Right ventricle myocardium superior (tissue), 1 donor: ENCODE results near the gene MYH10. TPM values are rescaled to one million over a fixed set of nuclear protein-coding genes. Genes with fewer than 3 reads are reported as not detected.

Experiments used
- ATAC-seq: fragments of 200-7000 bp; cut with Tn5 transposase; one replicate; pipeline ENCODE4 v1.9.1; 2020; ENCODE audit warnings: mild to moderate bottlenecking; ENCODE audit not compliant: poor library complexity
- DNase-seq: peaks from one replicate; pipeline ENCODE4 v3.0.0-alpha.2; 2020
- intact Hi-C: fragments of 100-400 bp; cut with DNase I; formaldehyde crosslinking; loops from one replicate; pipeline ENCODE4 v1.11.2; 2022
- total RNA-seq: library from RNA; stranded (reverse); fragmentation: NEBNext Ultra II Directional; extraction: Animal tissue kit (Norgen Biotek cat#: 25700); gene quantifications from one replicate; pipeline ENCODE4 v1.2.1, GENCODE V29; 2021
- donor health status: DM: no; HTN: yes; CAD: no; lungs with severe emphysema.

The MYH10 gene
- total RNA-seq, 1 donor from 2014 or later = 31.5 TPM

- no peak for ATAC-seq
- intact Hi-C loops = no loop called here
- DNase-seq = no peak
Measured at GRCh38 chr17:8618825-8619224, 11.7 kb downstream of the MYH10 start.

- DNase-seq (no peak), ATAC-seq (no peak)
- intact Hi-C loops = no loop called here
Measured at GRCh38 chr17:8614988-8615387, 15.5 kb downstream of the MYH10 start.

- ATAC-seq = peak; percentile 40
- intact Hi-C loops = no loop called here
- DNase-seq = no peak
Measured at GRCh38 chr17:8611619-8612298, 18.8 kb downstream of the MYH10 start.

GRCh38 chr17:8611137-8611536 is 19.4 kb downstream of the MYH10 start:
- DNase-seq = no peak
- intact Hi-C loops = no loop called here
- peak; percentile 77 for ATAC-seq

GRCh38 chr17:8610558-8610957 is 20.0 kb downstream of the MYH10 start:
- ATAC-seq (no peak), DNase-seq (no peak)
- intact Hi-C loops = no loop called here

GRCh38 chr17:8609910-8610309 is 20.6 kb downstream of the MYH10 start:
- ATAC-seq = no peak
- intact Hi-C loops = no loop called here
- no peak for DNase-seq

- ATAC-seq (no peak), DNase-seq (no peak)
- intact Hi-C loops = no loop called here
Measured at GRCh38 chr17:8608001-8608400, 22.5 kb downstream of the MYH10 start.

- ATAC-seq = peak; percentile 87
Measured at GRCh38 chr17:8606401-8606800, 24.1 kb downstream of the MYH10 start.

GRCh38 chr17:8602679-8603078 is 27.8 kb downstream of the MYH10 start:
- DNase-seq = no peak
- ATAC-seq = no peak
- intact Hi-C loops = no loop called here

More at GRCh38 chr17:8606401-8606800, 24.1 kb downstream of the MYH10 start:
- intact Hi-C loops = no loop called here
- DNase-seq = no peak

- intact Hi-C loops = no loop called here
- no peak for ATAC-seq
Measured at GRCh38 chr17:8599351-8600011, 31.0 kb downstream of the MYH10 start.

GRCh38 chr17:8598913-8599312 is 31.6 kb downstream of the MYH10 start:
- intact Hi-C loops = no loop called here
- DNase-seq (no peak), ATAC-seq (no peak)

More at GRCh38 chr17:8599351-8600011, 31.0 kb downstream of the MYH10 start:
- no peak for DNase-seq

GRCh38 chr17:8593830-8594229 is 36.7 kb downstream of the MYH10 start:
- ATAC-seq (no peak), DNase-seq (no peak)
- intact Hi-C loops = no loop called here

GRCh38 chr17:8593276-8593675 is 37.2 kb downstream of the MYH10 start:
- intact Hi-C loops = no loop called here
- DNase-seq = no peak
- ATAC-seq = no peak

GRCh38 chr17:8588877-8589554 is 41.5 kb downstream of the MYH10 start:
- ATAC-seq = no peak
- intact Hi-C loops = no loop called here
- no peak for DNase-seq

- ATAC-seq = no peak
- intact Hi-C loops = no loop called here
- DNase-seq = no peak
Measured at GRCh38 chr17:8586766-8587165, 43.8 kb downstream of the MYH10 start.

- no peak for DNase-seq
- ATAC-seq = no peak
- intact Hi-C loops = no loop called here
Measured at GRCh38 chr17:8585911-8586310, 44.6 kb downstream of the MYH10 start.

- intact Hi-C loops = no loop called here
- DNase-seq = no peak
- no peak for ATAC-seq
Measured at GRCh38 chr17:8583954-8584353, 46.6 kb downstream of the MYH10 start.

- ATAC-seq = no peak
- no peak for DNase-seq
- intact Hi-C loops = no loop called here
Measured at GRCh38 chr17:8580952-8581658, 49.4 kb downstream of the MYH10 start.

GRCh38 chr17:8577868-8578267 is 52.7 kb downstream of the MYH10 start:
- ATAC-seq = no peak
- intact Hi-C loops = no loop called here

More at GRCh38 chr17:8577868-8578267, 52.7 kb downstream of the MYH10 start:
- no peak for DNase-seq
